HCT116 (cell line): ENCODE data around the gene COL5A1.
"Not testable (repeated sequence)": the region's sequence is repeated elsewhere in the genome, so short reads cannot be mapped to it uniquely, and the experiment has no call there.

Experiments used
- EGR1 ChIP-seq: IDR thresholded peaks from 2 replicates; pipeline ENCODE4 v1.6.1; 2012; ENCODE audit warnings: low read depth
- EZH2 ChIP-seq: fragments of 200-600 bp; sonication (generic); IDR thresholded peaks from 2 replicates; pipeline ENCODE4 v1.6.1; 2017; ENCODE audit warnings: antibody characterized with exemption, mixed run types
- EZH2phosphoT487 ChIP-seq: fragments of 200-600 bp; IDR thresholded peaks from 2 replicates; pipeline ENCODE4 v1.6.1; 2018; ENCODE audit warnings: antibody characterized with exemption, borderline replicate concordance
- POLR2A ChIP-seq: IDR thresholded peaks from 2 replicates; pipeline ENCODE4 v1.7.0; 2011; ENCODE audit warnings: borderline replicate concordance; ENCODE audit not compliant: insufficient read depth, insufficient read length; ENCODE audit errors: extremely low read depth
- POLR2AphosphoS5 ChIP-seq: IDR thresholded peaks from 2 replicates; pipeline ENCODE4 v1.6.1; 2011; ENCODE audit warnings: mild to moderate bottlenecking, low read depth, low read length, moderate library complexity
- SRF ChIP-seq: IDR thresholded peaks from 2 replicates; pipeline ENCODE4 v1.6.1; 2012; ENCODE audit warnings: low read depth
- TF ChIP-seq, protein P1 (sequence below), 3 experiments: fragments of 200-600 bp in 1 of 3; sonication (generic) in 1 of 3; IDR thresholded peaks in 2 of 3; conservative IDR thresholded peaks in 1 of 3; 2 replicates each; pipeline ENCODE4 v1.5.1; 2012 to 2017; ENCODE audit warnings: low read depth in 2 of 3, low read length in 2 of 3, antibody characterized with exemption in 1 of 3, borderline replicate concordance in 1 of 3, control low read depth in 1 of 3, mild to moderate bottlenecking in 1 of 3, mixed read lengths in 1 of 3, mixed run types in 1 of 3, moderate library complexity in 1 of 3; ENCODE audit not compliant: insufficient read depth in 1 of 3

- not testable (repeated sequence) for TF ChIP-seq EGR1, POLR2A, POLR2AphosphoS5, EZH2phosphoT487, EZH2, SRF
- TF ChIP-seq, protein P1, sequence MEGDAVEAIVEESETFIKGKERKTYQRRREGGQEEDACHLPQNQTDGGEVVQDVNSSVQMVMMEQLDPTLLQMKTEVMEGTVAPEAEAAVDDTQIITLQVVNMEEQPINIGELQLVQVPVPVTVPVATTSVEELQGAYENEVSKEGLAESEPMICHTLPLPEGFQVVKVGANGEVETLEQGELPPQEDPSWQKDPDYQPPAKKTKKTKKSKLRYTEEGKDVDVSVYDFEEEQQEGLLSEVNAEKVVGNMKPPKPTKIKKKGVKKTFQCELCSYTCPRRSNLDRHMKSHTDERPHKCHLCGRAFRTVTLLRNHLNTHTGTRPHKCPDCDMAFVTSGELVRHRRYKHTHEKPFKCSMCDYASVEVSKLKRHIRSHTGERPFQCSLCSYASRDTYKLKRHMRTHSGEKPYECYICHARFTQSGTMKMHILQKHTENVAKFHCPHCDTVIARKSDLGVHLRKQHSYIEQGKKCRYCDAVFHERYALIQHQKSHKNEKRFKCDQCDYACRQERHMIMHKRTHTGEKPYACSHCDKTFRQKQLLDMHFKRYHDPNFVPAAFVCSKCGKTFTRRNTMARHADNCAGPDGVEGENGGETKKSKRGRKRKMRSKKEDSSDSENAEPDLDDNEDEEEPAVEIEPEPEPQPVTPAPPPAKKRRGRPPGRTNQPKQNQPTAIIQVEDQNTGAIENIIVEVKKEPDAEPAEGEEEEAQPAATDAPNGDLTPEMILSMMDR (IDR thresholded peaks at IDR 0.05 in 2 of 3, conservative IDR thresholded peaks at IDR 0.05 in 1 of 3; ENCODE audit: borderline replicate concordance in 1 of 3, insufficient read depth in 1 of 3, low read depth in 2 of 3, low read length in 2 of 3) = not testable (repeated sequence)
These were observed 43.3 kb downstream of the COL5A1 start for GRCh38 chr9:134684941-134685340.
